Measurements from ENCODE around the gene PFDN4. TPM values are rescaled to one million over a fixed set of nuclear protein-coding genes. Genes with fewer than 3 reads are reported as not detected.

The PFDN4 gene
- total RNA-seq, 1 donor from 2014 or later = 143 TPM

DNA sequence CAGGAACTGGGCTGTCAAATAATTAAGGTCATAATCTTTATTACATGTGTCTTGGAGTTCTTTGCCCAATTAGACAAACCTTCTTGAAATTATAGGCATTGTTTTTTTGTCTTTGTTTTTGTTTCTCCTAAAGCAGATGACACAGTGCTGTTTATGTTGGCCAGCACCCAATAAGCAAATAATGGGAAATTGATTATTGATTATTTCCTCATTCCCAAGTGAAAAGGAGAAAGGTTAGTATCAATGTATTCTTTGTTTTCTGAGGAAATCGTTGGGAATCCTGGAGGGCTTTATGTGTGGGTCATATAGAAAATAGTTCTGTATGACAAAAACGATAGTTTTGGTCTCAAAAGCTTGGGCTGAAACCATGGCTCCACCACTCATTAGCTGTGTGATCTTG is 29.6 kb upstream of the PFDN4 start:
- Histone ChIP-seq H3K27me3 (ENCODE audit: control insufficient read depth, insufficient read depth, low read length) (peaks cover 14% of the 10 kb centered on the region), H3K36me3 (ENCODE audit: control insufficient read depth, insufficient read depth, low read length) (no peaks in the 10 kb centered on the region), H3K4me3 (ENCODE audit: low read depth, low read length) (no peak overlapping the region)
- TF ChIP-seq, protein P1, sequence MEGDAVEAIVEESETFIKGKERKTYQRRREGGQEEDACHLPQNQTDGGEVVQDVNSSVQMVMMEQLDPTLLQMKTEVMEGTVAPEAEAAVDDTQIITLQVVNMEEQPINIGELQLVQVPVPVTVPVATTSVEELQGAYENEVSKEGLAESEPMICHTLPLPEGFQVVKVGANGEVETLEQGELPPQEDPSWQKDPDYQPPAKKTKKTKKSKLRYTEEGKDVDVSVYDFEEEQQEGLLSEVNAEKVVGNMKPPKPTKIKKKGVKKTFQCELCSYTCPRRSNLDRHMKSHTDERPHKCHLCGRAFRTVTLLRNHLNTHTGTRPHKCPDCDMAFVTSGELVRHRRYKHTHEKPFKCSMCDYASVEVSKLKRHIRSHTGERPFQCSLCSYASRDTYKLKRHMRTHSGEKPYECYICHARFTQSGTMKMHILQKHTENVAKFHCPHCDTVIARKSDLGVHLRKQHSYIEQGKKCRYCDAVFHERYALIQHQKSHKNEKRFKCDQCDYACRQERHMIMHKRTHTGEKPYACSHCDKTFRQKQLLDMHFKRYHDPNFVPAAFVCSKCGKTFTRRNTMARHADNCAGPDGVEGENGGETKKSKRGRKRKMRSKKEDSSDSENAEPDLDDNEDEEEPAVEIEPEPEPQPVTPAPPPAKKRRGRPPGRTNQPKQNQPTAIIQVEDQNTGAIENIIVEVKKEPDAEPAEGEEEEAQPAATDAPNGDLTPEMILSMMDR (IDR thresholded peaks at IDR 0.05; ENCODE audit: insufficient read depth, low read length, poor library complexity, severe bottlenecking) = no peak
- no peak for DNase-seq (ENCODE audit: low read depth)

DNA sequence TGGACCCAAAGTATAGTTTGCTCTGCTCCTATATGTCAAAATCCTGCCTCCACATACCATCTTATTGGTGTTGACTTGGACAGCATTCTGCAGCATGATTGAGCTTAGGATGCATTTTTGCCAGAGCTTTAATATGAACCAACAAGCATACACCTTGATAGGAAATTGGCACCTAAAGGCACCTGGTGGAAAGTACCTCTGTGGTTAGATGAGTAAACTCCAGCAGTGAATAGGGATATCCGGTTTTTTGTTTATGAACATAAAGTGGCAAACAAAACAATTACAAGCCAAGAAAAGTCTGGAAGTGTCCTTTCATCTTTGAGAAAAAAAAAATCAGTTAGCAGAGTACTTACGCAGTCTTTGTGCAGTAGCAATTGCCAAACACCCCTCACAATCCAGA is 27.9 kb upstream of the PFDN4 start:
- no peaks in the 10 kb centered on the region for H3K36me3 ChIP-seq (ENCODE audit: control insufficient read depth, insufficient read depth, low read length)
- DNase-seq (ENCODE audit: low read depth) = no peak
- TF ChIP-seq, protein P1 (IDR thresholded peaks at IDR 0.05; ENCODE audit: insufficient read depth, low read length, poor library complexity, severe bottlenecking) = no peak
- H3K27me3 ChIP-seq (ENCODE audit: control insufficient read depth, insufficient read depth, low read length) = no peaks in the 10 kb centered on the region
- H3K4me3 ChIP-seq (ENCODE audit: low read depth, low read length) = no peak overlapping the region

DNA sequence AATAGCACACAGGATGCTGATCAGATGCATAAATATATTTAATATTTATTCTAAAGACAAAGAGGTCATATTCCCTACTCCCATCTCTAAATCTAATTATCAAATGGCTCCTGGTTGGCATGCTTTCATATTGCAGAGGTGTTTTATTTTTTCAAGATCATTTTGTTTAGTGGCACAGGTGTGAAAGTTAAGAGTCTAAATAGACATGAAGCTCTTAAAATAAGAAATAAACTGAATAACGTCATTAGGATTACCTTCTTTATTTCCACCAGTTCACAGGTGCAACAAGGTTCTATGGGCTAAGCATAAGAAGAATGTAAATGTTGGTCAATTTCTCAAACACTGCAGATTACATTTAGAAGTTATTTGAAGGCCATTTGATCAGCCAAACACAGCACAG is 27.0 kb upstream of the PFDN4 start:
- TF ChIP-seq, protein P1 (IDR thresholded peaks at IDR 0.05; ENCODE audit: insufficient read depth, low read length, poor library complexity, severe bottlenecking) = no peak
- H3K4me3 ChIP-seq (ENCODE audit: low read depth, low read length) = no peak overlapping the region
- H3K36me3 ChIP-seq (ENCODE audit: control insufficient read depth, insufficient read depth, low read length) = no peaks in the 10 kb centered on the region
- H3K27me3 ChIP-seq (ENCODE audit: control insufficient read depth, insufficient read depth, low read length) = no peaks in the 10 kb centered on the region
- no peak for DNase-seq (ENCODE audit: low read depth)

DNA sequence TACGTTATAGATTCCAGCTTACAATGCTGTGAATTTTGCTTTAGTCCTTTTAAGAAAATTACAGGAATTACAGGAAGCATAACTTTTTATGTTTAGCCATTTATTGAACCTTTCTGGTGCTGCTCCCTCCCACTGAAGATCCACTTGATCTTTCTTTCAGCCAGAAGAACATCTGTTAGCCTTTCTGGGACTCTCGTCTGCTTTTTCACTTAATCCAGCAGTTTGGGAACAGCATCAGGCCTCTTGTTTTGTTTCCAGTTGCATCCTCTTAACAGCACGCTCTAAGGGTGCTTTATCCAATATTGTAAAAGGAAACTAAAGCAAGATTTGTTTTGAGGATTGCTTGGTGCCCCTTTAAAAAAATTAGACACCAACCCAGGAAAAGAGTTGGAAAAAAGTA is 23.8 kb upstream of the PFDN4 start:
- TF ChIP-seq, protein P1 (IDR thresholded peaks at IDR 0.05; ENCODE audit: insufficient read depth, low read length, poor library complexity, severe bottlenecking) = no peak
- DNase-seq (ENCODE audit: low read depth) = no peak
- no peaks in the 10 kb centered on the region for H3K36me3 ChIP-seq (ENCODE audit: control insufficient read depth, insufficient read depth, low read length)
- H3K27me3 ChIP-seq (ENCODE audit: control insufficient read depth, insufficient read depth, low read length) = no peaks in the 10 kb centered on the region
- no peak overlapping the region for H3K4me3 ChIP-seq (ENCODE audit: low read depth, low read length)

DNA sequence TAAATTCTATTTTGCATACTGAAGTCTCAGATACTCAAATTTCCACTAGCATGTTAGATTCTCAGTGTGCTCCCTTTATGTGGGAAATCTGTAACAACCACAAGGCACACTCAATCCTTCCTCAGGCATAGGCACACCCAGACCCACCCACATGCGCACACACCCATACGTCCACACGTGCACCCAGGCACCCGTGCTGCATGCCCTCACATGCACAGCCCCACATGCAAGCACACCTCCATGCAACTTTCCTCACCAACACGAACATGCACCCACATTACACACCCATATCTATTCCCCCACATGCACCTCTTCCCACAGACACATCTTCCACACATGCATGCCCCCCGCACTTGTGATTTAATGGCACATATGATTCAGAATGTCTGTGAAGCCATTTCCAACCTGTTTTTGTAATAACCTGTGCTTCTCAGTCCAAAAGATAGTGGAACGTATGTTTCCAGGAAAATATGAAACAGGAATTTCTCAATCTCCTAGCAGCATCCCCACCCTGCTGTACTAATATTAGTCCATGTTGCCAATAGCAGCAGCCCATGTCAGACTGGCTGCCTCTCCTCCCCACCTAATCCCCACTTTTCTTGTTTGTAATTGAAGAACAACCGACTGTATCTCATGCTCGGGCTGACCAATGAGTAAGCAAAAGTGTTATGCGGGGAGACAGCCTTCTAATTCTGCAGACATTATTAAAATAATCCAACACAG is 22.8 kb upstream of the PFDN4 start:
- TF ChIP-seq, protein P1 (IDR thresholded peaks at IDR 0.05; ENCODE audit: insufficient read depth, low read length, poor library complexity, severe bottlenecking) = no peak
- H3K4me3 ChIP-seq (ENCODE audit: low read depth, low read length) = no peak overlapping the region
- no peak for DNase-seq (ENCODE audit: low read depth)
- H3K27me3 ChIP-seq (ENCODE audit: control insufficient read depth, insufficient read depth, low read length) = no peaks in the 10 kb centered on the region
- no peaks in the 10 kb centered on the region for H3K36me3 ChIP-seq (ENCODE audit: control insufficient read depth, insufficient read depth, low read length)

Data from kidney epithelial cell (primary cell).